Dermis blood vessel endothelial cell (primary cell): Measurements from ENCODE around the gene TMEM207. TPM values are rescaled to one million over a fixed set of nuclear protein-coding genes. Genes with fewer than 3 reads are reported as not detected.

Source experiments
- DNase-seq: peaks from one replicate; pipeline ENCODE4 v3.0.0; 2010
- total RNA-seq: library from RNA; depleted of rRNA; stranded (reverse); fragments of >200 nt; gene quantifications from 2 replicates; pipeline ENCODE4 v1.2.3, GENCODE V29; 2014

Gene TMEM207
- total RNA-seq, 1 donor from 2014 or later: not detected

DNA sequence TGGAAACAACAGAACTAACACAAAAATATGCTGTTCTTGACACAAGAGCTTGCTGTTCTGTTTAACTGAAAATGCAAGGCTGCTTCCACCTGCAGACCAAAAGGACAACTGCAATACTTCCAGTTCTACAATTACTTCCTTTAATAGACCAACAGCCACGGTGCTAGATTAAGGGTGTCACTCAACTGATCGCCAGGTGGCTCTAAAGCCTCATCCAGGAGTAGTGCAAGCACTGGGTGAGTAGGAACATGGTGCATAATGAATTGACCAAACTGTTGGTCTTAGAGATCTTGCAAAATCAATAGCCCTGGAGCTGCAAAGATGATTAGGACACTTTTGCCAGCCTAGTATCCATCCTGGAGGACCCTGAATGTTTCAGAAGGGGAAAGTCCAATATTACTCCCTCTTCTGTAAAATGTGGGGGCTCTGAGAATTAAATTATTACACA, 65.4 kb downstream of the TMEM207 start:
- peak; percentile 77 for DNase-seq

DNA sequence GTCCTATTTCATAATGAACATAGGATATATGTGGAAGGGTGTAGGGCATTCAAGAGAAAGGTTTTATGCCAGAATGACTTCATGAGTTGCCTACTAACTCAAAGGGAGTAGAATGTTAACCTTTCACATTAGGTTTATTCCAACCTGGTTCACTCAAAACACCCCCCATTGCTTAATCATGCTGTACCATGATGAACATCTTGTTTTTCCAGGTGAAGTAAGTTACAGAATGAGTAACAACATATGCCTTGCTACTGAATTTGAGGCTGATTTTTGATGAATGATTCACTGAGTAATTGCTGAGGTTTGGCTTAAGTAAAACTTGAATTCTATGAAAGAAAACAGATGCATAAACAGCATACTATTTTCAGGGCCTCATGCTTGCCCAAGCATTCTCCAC, 67.6 kb downstream of the TMEM207 start:
- no peak for DNase-seq

DNA sequence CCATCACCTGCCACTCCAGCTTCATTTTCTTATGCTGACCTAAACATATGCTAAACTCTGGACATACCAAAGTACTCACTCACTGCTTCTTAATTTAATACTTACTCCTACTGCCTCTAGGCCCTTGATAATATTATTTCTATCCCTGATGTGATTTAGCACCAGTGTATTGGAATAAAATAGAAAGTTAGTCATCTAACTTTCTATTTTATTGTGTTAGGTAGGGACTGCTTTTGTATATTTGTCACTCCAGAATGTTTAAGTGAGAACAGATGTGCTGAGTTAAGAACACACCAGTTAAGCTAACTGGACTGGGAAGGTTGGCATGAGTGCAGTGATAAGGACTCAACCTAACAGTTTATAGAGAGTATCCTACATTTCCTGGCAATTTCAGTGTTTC, 68.3 kb downstream of the TMEM207 start:
- no peak for DNase-seq

DNA sequence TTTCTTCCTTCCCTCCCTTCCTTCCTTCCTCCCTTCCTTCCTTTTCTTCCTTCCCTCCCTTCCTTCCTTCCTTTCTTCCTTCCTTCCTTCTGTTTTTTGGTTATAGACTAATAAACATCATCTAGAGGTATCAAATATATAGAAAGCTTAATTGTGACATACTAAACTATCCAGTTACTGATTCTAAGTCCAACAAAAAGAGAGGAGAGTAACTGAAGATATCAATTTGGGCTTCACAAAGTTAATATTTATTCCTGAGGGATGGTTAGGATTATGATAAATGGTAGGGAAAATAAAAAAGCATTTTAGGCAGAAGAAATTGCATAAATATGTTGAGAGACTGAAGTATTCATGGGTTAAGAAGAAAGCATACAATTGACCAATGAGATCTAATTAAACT, 69.5 kb downstream of the TMEM207 start:
- no peak for DNase-seq

Other genes starting within 250 kb of the TMEM207 start
- 0.68 and 0.79 TPM in 2 replicates for gene CLDN1, start 127.5 kb downstream of the TMEM207 start, total RNA-seq
- gene CLDN16, start 61.7 kb downstream of the TMEM207 start, total RNA-seq: 0.09 and 0.34 TPM in 2 replicates
- 3.5 and 6.3 TPM in 2 replicates for gene IL1RAP, start 64.2 kb upstream of the TMEM207 start, total RNA-seq